GM18861 (cell line): ENCODE results near the gene PHC2.
"Not testable (repeated sequence)": the region's sequence is repeated elsewhere in the genome, so short reads cannot be mapped to it uniquely, and the experiment has no call there.

ENCODE experiments used
- ATAC-seq: cut with Tn5 transposase; IDR thresholded peaks from one replicate; pipeline ENCODE4 v1.9.1; 2021; ENCODE audit not compliant: unreplicated experiment

The PHC2 gene

GRCh38 chr1:33297911-33298622 is 132.8 kb downstream of the PHC2 start:
- no peak for ATAC-seq

GRCh38 chr1:33296824-33297223 is 134.1 kb downstream of the PHC2 start:
- no peak for ATAC-seq

GRCh38 chr1:33296082-33296458 is 134.8 kb downstream of the PHC2 start:
- no peak for ATAC-seq

GRCh38 chr1:33295450-33296081 is 135.3 kb downstream of the PHC2 start:
- peak; percentile 72 for ATAC-seq

GRCh38 chr1:33295023-33295422 is 135.9 kb downstream of the PHC2 start:
- no peak for ATAC-seq

GRCh38 chr1:33294071-33295010 is 136.6 kb downstream of the PHC2 start:
- ATAC-seq, result no peak

- ATAC-seq, result no peak
These were observed 138.1 kb downstream of the PHC2 start for GRCh38 chr1:33292726-33293340.

GRCh38 chr1:33290615-33291014 is 140.3 kb downstream of the PHC2 start:
- not testable (repeated sequence) for ATAC-seq

- ATAC-seq, result no peak
These were observed 141.1 kb downstream of the PHC2 start for GRCh38 chr1:33289858-33290154.

GRCh38 chr1:33288976-33289857 is 141.7 kb downstream of the PHC2 start:
- no peak for ATAC-seq

GRCh38 chr1:33287317-33287716 is 143.6 kb downstream of the PHC2 start:
- no peak for ATAC-seq

GRCh38 chr1:33286451-33287185 is 144.3 kb downstream of the PHC2 start:
- ATAC-seq, result no peak

GRCh38 chr1:33284049-33284448 is 146.8 kb downstream of the PHC2 start:
- ATAC-seq, result no peak

GRCh38 chr1:33282791-33283190 is 148.1 kb downstream of the PHC2 start:
- ATAC-seq, result no peak

GRCh38 chr1:33281554-33282303 is 149.2 kb downstream of the PHC2 start:
- ATAC-seq, result no peak

GRCh38 chr1:33280091-33280661 is 150.7 kb downstream of the PHC2 start:
- ATAC-seq, result no peak

- ATAC-seq, result no peak
These were observed 153.3 kb downstream of the PHC2 start for GRCh38 chr1:33277488-33278084.

GRCh38 chr1:33276573-33277298 is 154.2 kb downstream of the PHC2 start:
- no peak for ATAC-seq
